WTC11 (cell line): ENCODE data around the gene HSDL2. TPM values are rescaled to one million over a fixed set of nuclear protein-coding genes. Genes with fewer than 3 reads are reported as not detected.
A peak's percentile ranks its signal among the peaks of the same experiment; 100 is the strongest.

Source experiments
- ATAC-seq: fragments of 200-7000 bp; cut with Tn5 transposase; 2 replicates; pipeline ENCODE4 v1.10.0; 2021; ENCODE audit warnings: mild to moderate bottlenecking, moderate library complexity
- CTCF ChIA-PET: fragments of 300-600 bp; sonication (Branson Sonifier 250); formaldehyde crosslinking; loops from one replicate; lab custom pipeline; 2021; ENCODE audit warnings: antibody characterized with exemption; lab: Charles Lee
- POLR2A ChIA-PET: fragments of 350-600 bp; sonication (Branson Sonifier 250); formaldehyde crosslinking; loops from one replicate; lab custom pipeline; 2021; ENCODE audit warnings: antibody characterized with exemption; lab: Charles Lee
- DNase-seq: peaks from one replicate; pipeline ENCODE4 v3.0.0; 2021; ENCODE audit warnings: low spot score
- H3K27ac Mint-ChIP-seq: 2 replicates; pipeline ENCODE4 v1.8.0; 2021; ENCODE audit warnings: mixed read lengths
- H3K27me3 Mint-ChIP-seq: 2 replicates; pipeline ENCODE4 v1.8.0; 2021; ENCODE audit warnings: low read depth, mild to moderate bottlenecking, moderate library complexity, mixed read lengths
- H3K36me3 Mint-ChIP-seq: 2 replicates; pipeline ENCODE4 v1.8.0; 2021; ENCODE audit warnings: mixed read lengths
- H3K4me1 Mint-ChIP-seq: 2 replicates; pipeline ENCODE4 v1.8.0; 2022; ENCODE audit warnings: mixed read lengths
- H3K4me3 Mint-ChIP-seq: 2 replicates; pipeline ENCODE4 v1.8.0; 2021; ENCODE audit warnings: mild to moderate bottlenecking, moderate library complexity, mixed read lengths
- H3K9me3 Mint-ChIP-seq: 2 replicates; pipeline ENCODE4 v1.8.0; 2021; ENCODE audit warnings: mixed read lengths
- AFF4 ChIP-seq: sonication (generic); formaldehyde crosslinking; IDR thresholded peaks from 2 replicates; pipeline ENCODE4 v1.8.1; 2023; ENCODE audit warnings: mild to moderate bottlenecking, missing genetic modification reagents, borderline replicate concordance
- ATF2 ChIP-seq: sonication (generic); formaldehyde crosslinking; IDR thresholded peaks from 2 replicates; pipeline ENCODE4 v1.8.1; 2022; ENCODE audit warnings: low read depth, missing genetic modification reagents, borderline replicate concordance
- ATF6 ChIP-seq: sonication (generic); formaldehyde crosslinking; IDR thresholded peaks from 2 replicates; pipeline ENCODE4 v1.8.1; 2023; ENCODE audit warnings: mild to moderate bottlenecking, missing genetic modification reagents
- EMX1 ChIP-seq: fragments of 250-450 bp; sonication (Bioruptor Pico); IDR thresholded peaks from 2 replicates; pipeline ENCODE4 v1.8.0; 2021; ENCODE audit warnings: mild to moderate bottlenecking
- ERG ChIP-seq: fragments of 250-450 bp; sonication (Bioruptor Pico); IDR thresholded peaks from 2 replicates; pipeline ENCODE4 v1.8.0; 2021; ENCODE audit warnings: mild to moderate bottlenecking
- ESRRA ChIP-seq: sonication (generic); formaldehyde crosslinking; IDR thresholded peaks from 2 replicates; pipeline ENCODE4 v1.8.1; 2022; ENCODE audit warnings: mild to moderate bottlenecking, missing genetic modification reagents, borderline replicate concordance
- FOXK1 ChIP-seq: sonication (generic); formaldehyde crosslinking; IDR thresholded peaks from 2 replicates; pipeline ENCODE4 v1.8.0; 2022; ENCODE audit warnings: mild to moderate bottlenecking, moderate library complexity, missing genetic modification reagents
- FOXP1 ChIP-seq: sonication (generic); formaldehyde crosslinking; IDR thresholded peaks from 2 replicates; pipeline ENCODE4 v1.8.0; 2022; ENCODE audit warnings: missing genetic modification reagents, mild to moderate bottlenecking, moderate library complexity, borderline replicate concordance
- HMGA2 ChIP-seq: fragments of 250-450 bp; sonication (Bioruptor Pico); IDR thresholded peaks from 2 replicates; pipeline ENCODE4 v1.4.0; 2021; ENCODE audit warnings: mild to moderate bottlenecking, moderate library complexity
- MLX ChIP-seq: sonication (generic); formaldehyde crosslinking; IDR thresholded peaks from 2 replicates; pipeline ENCODE4 v1.8.1; 2023; ENCODE audit warnings: mild to moderate bottlenecking, missing genetic modification reagents, moderate library complexity
- NFE2L1 ChIP-seq: sonication (generic); formaldehyde crosslinking; IDR thresholded peaks from 2 replicates; pipeline ENCODE4 v1.8.1; 2023; ENCODE audit warnings: missing genetic modification reagents
- NR1H2 ChIP-seq: sonication (generic); formaldehyde crosslinking; IDR thresholded peaks from 2 replicates; pipeline ENCODE4 v1.9.0; 2021; ENCODE audit warnings: mild to moderate bottlenecking, moderate library complexity, missing genetic modification reagents
- OVOL2 ChIP-seq: fragments of 250-450 bp; sonication (Bioruptor Pico); IDR thresholded peaks from 2 replicates; pipeline ENCODE4 v1.9.0; 2021; ENCODE audit warnings: mild to moderate bottlenecking, borderline replicate concordance
- SOX15 ChIP-seq: fragments of 250-450 bp; sonication (Bioruptor Pico); IDR thresholded peaks from 2 replicates; pipeline ENCODE4 v1.9.0; 2021; ENCODE audit warnings: mild to moderate bottlenecking
- STAT6 ChIP-seq: sonication (generic); formaldehyde crosslinking; conservative IDR thresholded peaks from 2 replicates; pipeline ENCODE4 v1.8.1; 2023; ENCODE audit warnings: mild to moderate bottlenecking, low read depth, missing genetic modification reagents, moderate library complexity
- USF2 ChIP-seq: sonication (generic); formaldehyde crosslinking; IDR thresholded peaks from 2 replicates; pipeline ENCODE4 v1.8.1; 2023; ENCODE audit warnings: mild to moderate bottlenecking, missing genetic modification reagents, moderate library complexity
- ZNF219 ChIP-seq: sonication (generic); formaldehyde crosslinking; IDR thresholded peaks from 2 replicates; pipeline ENCODE4 v1.8.0; 2023; ENCODE audit warnings: missing genetic modification reagents, mild to moderate bottlenecking, borderline replicate concordance
- ZNF232 ChIP-seq: sonication (generic); formaldehyde crosslinking; IDR thresholded peaks from 2 replicates; pipeline ENCODE4 v1.8.0; 2022; ENCODE audit warnings: mild to moderate bottlenecking, missing genetic modification reagents
- ZNF263 ChIP-seq: sonication (generic); formaldehyde crosslinking; IDR thresholded peaks from 2 replicates; pipeline ENCODE4 v1.8.1; 2022; ENCODE audit warnings: low read depth, mild to moderate bottlenecking, moderate library complexity, missing genetic modification reagents
- ZNF416 ChIP-seq: fragments of 250-450 bp; sonication (Bioruptor Pico); IDR thresholded peaks from 2 replicates; pipeline ENCODE4 v1.9.0; 2021; ENCODE audit warnings: mild to moderate bottlenecking, inconsistent platforms
- ZNF423 ChIP-seq: fragments of 250-450 bp; sonication (Bioruptor Pico); IDR thresholded peaks from 2 replicates; pipeline ENCODE4 v2.1.2; 2022; ENCODE audit warnings: mild to moderate bottlenecking, moderate library complexity
- total RNA-seq: library from RNA; stranded (reverse); gene quantifications from 3 replicates; pipeline ENCODE4 v1.2.3, GENCODE V29; 2021

HSDL2 gene
- total RNA-seq, 1 experiment from 2014 or later = 13.8 TPM

GRCh38 chr9:112375361-112375760 is 4.5 kb upstream of the HSDL2 start (continued):
- TF ChIP-seq ZNF416 (CRISPR knock-in tag) (no peak), NR1H2 (CRISPR knock-in tag) (no peak), ZNF219 (CRISPR knock-in tag) (no peak), ZNF263 (CRISPR knock-in tag) (no peak), FOXK1 (no peak)

GRCh38 chr9:112377087-112377486 is 2.8 kb upstream of the HSDL2 start:
- Mint-ChIP-seq H3K27ac (no peak overlapping the region), H3K4me1 (peaks cover 29% of the 10 kb centered on the region), H3K4me3 (no peak overlapping the region), H3K9me3 (0 out of 2 replicates have a peak, but pooled peaks cover 3% of the 10 kb centered on the region), H3K36me3 (peaks cover 6% of the 10 kb centered on the region)
- ATAC-seq = no peak
- POLR2A ChIA-PET = no interaction called here
- no peak for DNase-seq
- TF ChIP-seq HMGA2 (CRISPR knock-in tag) = no peak
- TF ChIP-seq MLX (CRISPR knock-in tag) = no peak
- TF ChIP-seq AFF4 (CRISPR knock-in tag) = no peak
- TF ChIP-seq ZNF423 (CRISPR knock-in tag) = no peak
- no peak for TF ChIP-seq EMX1 (CRISPR knock-in tag)
- no peak for TF ChIP-seq USF2
- TF ChIP-seq, all 79 proteins: peak for 0
- CTCF ChIA-PET = no interaction called here
- H3K27me3 Mint-ChIP-seq = no peaks in the 10 kb centered on the region

GRCh38 chr9:112377684-112378327 is 2.1 kb upstream of the HSDL2 start:
- CTCF ChIA-PET = interaction anchor here (2.4 to 2.8 kb wide), 3 partner anchors 11 to 280 kb away, joined by 10 to 30 read pairs (median 16); partner anchors contain the start of gene PTBP3
- ATAC-seq = no peak
- H3K4me1 Mint-ChIP-seq = peaks cover 29% of the 10 kb centered on the region
- H3K9me3 Mint-ChIP-seq = 0 out of 2 replicates have a peak, but pooled peaks cover 3% of the 10 kb centered on the region
- no peak overlapping the region for H3K27ac Mint-ChIP-seq
- POLR2A ChIA-PET = no interaction called here
- no peaks in the 10 kb centered on the region for H3K27me3 Mint-ChIP-seq
- no peak for TF ChIP-seq OVOL2
- TF ChIP-seq ESRRA (CRISPR knock-in tag) = no peak
- TF ChIP-seq STAT6 (CRISPR knock-in tag) = no peak
- no peak for TF ChIP-seq ERG (CRISPR knock-in tag)
- no peak for TF ChIP-seq NFE2L1 (CRISPR knock-in tag)
- TF ChIP-seq SOX15 (CRISPR knock-in tag) = no peak
- TF ChIP-seq FOXP1 = no peak
- TF ChIP-seq ZNF232 (CRISPR knock-in tag) = no peak
- no peak for TF ChIP-seq ATF2 (CRISPR knock-in tag)
- TF ChIP-seq ZNF416 (CRISPR knock-in tag) = no peak
- no peak for TF ChIP-seq ATF6
- H3K36me3 Mint-ChIP-seq = peaks cover 6% of the 10 kb centered on the region
- no peak for DNase-seq
- peak overlapping the region; percentile 90 for H3K4me3 Mint-ChIP-seq
